Measurements from ENCODE around the gene PROK1.
A peak's percentile ranks its signal among the peaks of the same experiment; 100 is the strongest.

Gene PROK1

DNA sequence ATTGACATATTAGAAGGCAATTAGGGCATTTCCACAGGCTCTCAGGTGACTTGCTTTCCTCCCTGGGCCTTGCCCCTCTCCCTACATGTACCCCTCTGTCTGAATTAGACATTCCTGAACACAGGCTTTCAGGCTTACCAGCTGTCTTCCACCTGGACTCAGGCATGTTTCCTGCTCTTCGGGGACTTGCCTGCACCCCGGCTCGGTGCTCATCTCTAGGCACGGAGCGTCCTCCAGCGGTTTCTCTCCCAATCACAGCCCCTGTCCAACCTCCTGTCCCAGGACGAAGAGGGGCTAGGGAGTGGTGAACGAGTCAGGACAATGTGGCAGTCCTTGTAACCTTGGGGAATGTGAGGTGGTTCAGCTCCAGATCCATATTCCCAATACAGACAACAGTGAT lies 4.2 kb downstream of the PROK1 start:
- TF ChIP-seq, protein P1, sequence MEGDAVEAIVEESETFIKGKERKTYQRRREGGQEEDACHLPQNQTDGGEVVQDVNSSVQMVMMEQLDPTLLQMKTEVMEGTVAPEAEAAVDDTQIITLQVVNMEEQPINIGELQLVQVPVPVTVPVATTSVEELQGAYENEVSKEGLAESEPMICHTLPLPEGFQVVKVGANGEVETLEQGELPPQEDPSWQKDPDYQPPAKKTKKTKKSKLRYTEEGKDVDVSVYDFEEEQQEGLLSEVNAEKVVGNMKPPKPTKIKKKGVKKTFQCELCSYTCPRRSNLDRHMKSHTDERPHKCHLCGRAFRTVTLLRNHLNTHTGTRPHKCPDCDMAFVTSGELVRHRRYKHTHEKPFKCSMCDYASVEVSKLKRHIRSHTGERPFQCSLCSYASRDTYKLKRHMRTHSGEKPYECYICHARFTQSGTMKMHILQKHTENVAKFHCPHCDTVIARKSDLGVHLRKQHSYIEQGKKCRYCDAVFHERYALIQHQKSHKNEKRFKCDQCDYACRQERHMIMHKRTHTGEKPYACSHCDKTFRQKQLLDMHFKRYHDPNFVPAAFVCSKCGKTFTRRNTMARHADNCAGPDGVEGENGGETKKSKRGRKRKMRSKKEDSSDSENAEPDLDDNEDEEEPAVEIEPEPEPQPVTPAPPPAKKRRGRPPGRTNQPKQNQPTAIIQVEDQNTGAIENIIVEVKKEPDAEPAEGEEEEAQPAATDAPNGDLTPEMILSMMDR (conservative IDR thresholded peaks at IDR 0.05; ENCODE audit: low read depth, low read length) = no peak
- H3K9ac ChIP-seq = no peak overlapping the region
- no peak overlapping the region for H3K4me2 ChIP-seq
- H3K4me1 ChIP-seq (ENCODE audit: low read depth, poor library complexity, severe bottlenecking) = no peaks in the 10 kb centered on the region
- no peaks in the 10 kb centered on the region for H4K20me1 ChIP-seq (ENCODE audit: insufficient read depth)
- no peaks in the 10 kb centered on the region for H3K79me2 ChIP-seq (ENCODE audit: insufficient read depth, low read depth)
- no peaks in the 10 kb centered on the region for H3K36me3 ChIP-seq (ENCODE audit: insufficient read depth)
- no peak overlapping the region for H2AFZ ChIP-seq (ENCODE audit: low read depth)
- H3K4me3 ChIP-seq (IDR thresholded peaks at IDR 0.05; ENCODE audit: insufficient read depth, low read depth, low read length) = no peak overlapping the region
- H3K27ac ChIP-seq = no peak overlapping the region
- no peaks in the 10 kb centered on the region for H3K27me3 ChIP-seq (ENCODE audit: insufficient read depth, low read depth)

DNA sequence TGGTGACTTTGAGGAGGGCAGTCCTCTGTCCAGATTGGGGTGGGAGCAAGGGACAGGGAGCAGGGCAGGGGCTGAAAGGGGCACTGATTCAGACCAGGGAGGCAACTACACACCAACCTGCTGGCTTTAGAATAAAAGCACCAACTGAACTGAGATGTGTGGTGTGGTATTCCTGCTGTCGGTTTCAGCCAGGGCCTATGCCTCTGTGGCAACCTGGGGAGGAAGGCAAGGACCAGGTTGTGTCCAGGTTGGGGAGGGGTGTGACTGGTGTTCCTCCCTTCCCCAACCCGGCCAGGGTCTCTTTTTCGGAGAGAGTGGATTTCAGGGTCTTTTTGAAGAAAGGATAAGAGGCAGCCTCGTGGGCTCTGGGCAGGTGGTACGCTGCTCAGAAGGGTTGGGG lies 6.3 kb downstream of the PROK1 start:
- Histone ChIP-seq H3K79me2 (ENCODE audit: insufficient read depth, low read depth) (no peaks in the 10 kb centered on the region), H2AFZ (ENCODE audit: low read depth) (no peak overlapping the region), H3K4me3 (IDR thresholded peaks at IDR 0.05; ENCODE audit: insufficient read depth, low read depth, low read length) (no peak overlapping the region), H3K9ac (no peak overlapping the region), H3K4me2 (no peak overlapping the region), H3K4me1 (ENCODE audit: low read depth, poor library complexity, severe bottlenecking) (no peaks in the 10 kb centered on the region), H3K27ac (no peak overlapping the region), H4K20me1 (ENCODE audit: insufficient read depth) (no peaks in the 10 kb centered on the region), H3K36me3 (ENCODE audit: insufficient read depth) (no peaks in the 10 kb centered on the region), H3K27me3 (ENCODE audit: insufficient read depth, low read depth) (no peaks in the 10 kb centered on the region)
- TF ChIP-seq, protein P1 (conservative IDR thresholded peaks at IDR 0.05; ENCODE audit: low read depth, low read length) = no peak

DNA sequence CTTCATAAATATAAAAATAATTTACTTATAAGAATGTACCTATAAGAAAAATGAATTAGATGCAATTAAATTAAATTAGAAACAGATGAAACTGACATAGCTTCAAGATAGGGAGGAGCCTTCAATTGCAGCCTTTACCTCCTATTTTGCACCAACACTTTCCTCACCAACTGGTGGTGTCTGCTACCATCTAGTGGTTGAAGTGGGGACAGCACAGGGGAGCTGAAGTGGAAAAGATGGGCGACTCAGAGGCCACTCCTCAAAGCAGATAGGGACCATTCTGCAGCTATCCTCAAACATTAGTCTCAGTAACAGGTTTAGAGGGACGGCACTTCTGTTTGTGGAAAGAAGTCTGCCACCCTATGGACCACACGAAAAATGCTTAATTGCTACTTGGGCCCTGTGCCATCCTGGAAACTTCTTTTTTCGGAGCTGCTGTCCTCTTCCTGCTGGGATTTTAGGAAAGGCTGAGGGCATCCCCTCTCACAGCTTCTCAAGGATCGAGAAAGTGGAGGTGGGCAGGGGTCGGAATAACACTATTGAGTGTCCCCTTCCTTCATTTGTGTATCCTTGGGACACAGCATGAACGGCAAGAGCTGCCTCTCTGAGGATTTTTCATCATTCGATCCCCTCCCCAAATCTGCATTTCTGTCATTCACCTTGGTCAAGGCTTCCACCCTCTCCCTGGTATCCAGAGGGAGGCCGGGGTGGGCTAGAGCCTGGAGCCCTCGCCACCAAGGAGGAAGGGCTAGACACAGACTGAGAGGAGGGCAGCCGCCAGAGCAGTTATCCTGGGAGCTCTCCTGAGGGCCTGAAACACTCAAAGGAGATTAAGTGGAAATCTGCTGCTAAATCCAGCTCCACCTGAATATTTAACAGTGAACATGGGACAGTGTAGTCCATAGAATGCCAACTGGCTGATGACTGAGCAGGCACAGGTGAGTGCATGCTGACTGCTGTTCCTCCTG lies 9.6 kb downstream of the PROK1 start:
- Histone ChIP-seq H4K20me1 (ENCODE audit: insufficient read depth) (no peaks in the 10 kb centered on the region), H2AFZ (ENCODE audit: low read depth) (no peak overlapping the region), H3K4me2 (no peak overlapping the region), H3K9ac (no peak overlapping the region), H3K27me3 (ENCODE audit: insufficient read depth, low read depth) (no peaks in the 10 kb centered on the region), H3K36me3 (ENCODE audit: insufficient read depth) (no peaks in the 10 kb centered on the region), H3K4me3 (IDR thresholded peaks at IDR 0.05; ENCODE audit: insufficient read depth, low read depth, low read length) (no peak overlapping the region), H3K4me1 (ENCODE audit: low read depth, poor library complexity, severe bottlenecking) (no peaks in the 10 kb centered on the region), H3K27ac (no peak overlapping the region), H3K79me2 (ENCODE audit: insufficient read depth, low read depth) (no peaks in the 10 kb centered on the region)
- TF ChIP-seq, protein P1 (conservative IDR thresholded peaks at IDR 0.05; ENCODE audit: low read depth, low read length) = peak; percentile 80

DNA sequence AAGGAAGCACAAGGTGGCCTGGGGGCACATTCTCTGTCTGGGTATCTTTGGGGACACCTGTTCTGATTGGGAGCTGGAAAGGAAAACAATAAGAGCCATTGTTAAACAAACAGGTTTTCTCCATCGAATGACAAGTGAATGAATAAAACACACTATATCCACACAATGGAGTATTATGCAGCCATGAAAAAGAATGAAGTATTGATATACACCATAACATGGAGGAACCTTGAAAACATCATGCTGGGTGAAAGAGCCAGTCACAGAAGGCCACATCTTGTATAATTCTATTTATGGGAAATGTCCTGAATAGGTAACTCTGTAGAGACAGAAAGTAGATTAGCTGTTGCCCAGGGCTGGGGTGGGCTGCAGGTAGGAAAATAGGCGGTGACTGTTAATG lies 11.1 kb downstream of the PROK1 start:
- H4K20me1 ChIP-seq (ENCODE audit: insufficient read depth) = no peaks in the 10 kb centered on the region
- no peaks in the 10 kb centered on the region for H3K79me2 ChIP-seq (ENCODE audit: insufficient read depth, low read depth)

More for the DNA sequence above, 11.1 kb downstream of the PROK1 start:
- H3K36me3 ChIP-seq (ENCODE audit: insufficient read depth) = no peaks in the 10 kb centered on the region
- H2AFZ ChIP-seq (ENCODE audit: low read depth) = no peak overlapping the region
- no peak overlapping the region for H3K4me2 ChIP-seq
- TF ChIP-seq, protein P1 (conservative IDR thresholded peaks at IDR 0.05; ENCODE audit: low read depth, low read length) = no peak
- H3K9ac ChIP-seq = no peak overlapping the region
- H3K4me1 ChIP-seq (ENCODE audit: low read depth, poor library complexity, severe bottlenecking) = no peaks in the 10 kb centered on the region
- no peaks in the 10 kb centered on the region for H3K27me3 ChIP-seq (ENCODE audit: insufficient read depth, low read depth)
- H3K4me3 ChIP-seq (IDR thresholded peaks at IDR 0.05; ENCODE audit: insufficient read depth, low read depth, low read length) = no peak overlapping the region
- H3K27ac ChIP-seq = no peak overlapping the region

All from KMS-11 (cell line).